ENCODE results near the gene COL27A1.
A peak's percentile ranks its signal among the peaks of the same experiment; 100 is the strongest.

COL27A1 gene

DNA sequence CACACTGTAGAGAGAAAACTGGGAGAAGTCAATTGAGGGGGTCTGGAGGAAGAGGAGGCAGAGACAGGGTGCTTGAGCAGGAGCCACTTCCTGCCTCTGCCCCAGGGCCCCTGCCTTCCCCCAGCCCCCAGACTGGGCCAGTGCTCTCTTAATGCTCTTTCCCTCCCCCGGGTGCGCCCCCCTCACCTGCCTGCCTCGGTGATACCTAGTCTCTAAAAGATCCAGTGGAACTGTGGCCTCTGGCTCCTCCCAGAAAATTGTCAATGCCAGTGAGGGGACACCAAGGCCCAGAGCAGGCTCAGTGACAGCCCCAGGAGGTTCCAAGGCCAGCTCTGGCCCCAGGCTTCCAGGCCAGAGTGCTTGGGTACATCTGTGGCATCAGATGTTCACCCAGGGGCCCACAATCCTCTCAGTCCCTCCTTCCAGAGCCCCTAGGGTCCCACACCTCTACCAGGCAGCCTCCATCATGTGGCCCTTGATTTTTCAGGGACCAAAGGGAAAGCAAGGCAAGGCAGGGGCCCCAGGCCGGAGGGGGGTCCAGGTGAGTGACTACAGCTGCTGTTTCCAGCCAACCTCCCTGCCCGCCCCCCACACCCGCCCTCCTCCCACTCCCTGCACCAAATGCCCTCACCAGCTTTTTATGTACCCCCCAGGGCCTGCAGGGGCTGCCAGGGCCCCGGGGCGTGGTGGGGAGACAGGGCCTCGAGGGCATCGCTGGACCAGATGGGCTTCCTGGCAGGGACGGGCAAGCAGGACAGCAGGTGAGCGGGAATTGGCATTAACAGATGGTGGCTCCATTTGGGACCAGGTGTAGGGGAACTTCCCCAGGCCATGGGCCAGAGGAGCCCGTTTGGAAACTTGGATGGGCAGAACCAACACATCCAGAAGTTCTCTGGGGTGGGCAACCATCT is 134.5 kb downstream of the COL27A1 start:
- DNase-seq = no peak

DNA sequence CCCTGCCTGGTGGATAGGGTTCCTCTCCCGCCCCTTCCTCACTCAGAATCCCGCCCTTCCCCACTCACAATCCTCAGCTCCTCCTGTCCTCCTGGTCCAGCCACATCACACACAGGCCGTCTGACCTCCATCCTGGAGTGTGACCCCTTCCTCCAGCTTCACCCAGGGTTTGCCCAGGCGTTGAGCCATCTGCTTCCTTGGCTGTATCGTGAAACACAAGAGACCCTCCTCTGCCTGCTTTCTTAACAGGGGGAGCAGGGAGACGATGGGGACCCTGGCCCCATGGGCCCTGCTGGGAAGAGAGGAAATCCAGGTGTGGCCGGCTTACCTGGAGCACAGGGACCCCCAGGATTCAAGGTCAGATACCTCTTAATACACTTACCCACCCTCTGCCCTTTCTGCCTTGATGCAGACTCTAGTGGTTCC is 135.2 kb downstream of the COL27A1 start:
- no peak for DNase-seq

DNA sequence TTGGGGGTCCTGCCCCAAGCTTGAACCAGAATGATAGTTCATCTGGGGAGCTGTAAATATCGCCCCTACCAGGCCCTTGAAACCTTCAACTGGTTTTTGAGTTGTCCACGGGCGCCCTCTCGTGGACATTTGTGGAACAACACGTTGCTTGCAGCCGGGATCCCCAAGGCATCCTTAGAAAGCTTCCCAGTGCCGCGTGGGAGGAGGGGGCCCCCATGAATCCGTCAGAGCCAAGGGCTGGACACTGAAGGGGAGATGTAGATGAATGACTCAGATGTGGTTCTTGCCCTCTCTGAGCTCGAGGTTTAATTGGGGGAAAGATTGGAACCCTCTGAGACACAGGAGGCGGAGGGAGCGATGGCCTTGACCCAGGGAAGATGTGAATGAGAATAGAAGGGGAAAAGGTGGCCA is 135.7 kb downstream of the COL27A1 start:
- peak; percentile 78 to 82 for DNase-seq

DNA sequence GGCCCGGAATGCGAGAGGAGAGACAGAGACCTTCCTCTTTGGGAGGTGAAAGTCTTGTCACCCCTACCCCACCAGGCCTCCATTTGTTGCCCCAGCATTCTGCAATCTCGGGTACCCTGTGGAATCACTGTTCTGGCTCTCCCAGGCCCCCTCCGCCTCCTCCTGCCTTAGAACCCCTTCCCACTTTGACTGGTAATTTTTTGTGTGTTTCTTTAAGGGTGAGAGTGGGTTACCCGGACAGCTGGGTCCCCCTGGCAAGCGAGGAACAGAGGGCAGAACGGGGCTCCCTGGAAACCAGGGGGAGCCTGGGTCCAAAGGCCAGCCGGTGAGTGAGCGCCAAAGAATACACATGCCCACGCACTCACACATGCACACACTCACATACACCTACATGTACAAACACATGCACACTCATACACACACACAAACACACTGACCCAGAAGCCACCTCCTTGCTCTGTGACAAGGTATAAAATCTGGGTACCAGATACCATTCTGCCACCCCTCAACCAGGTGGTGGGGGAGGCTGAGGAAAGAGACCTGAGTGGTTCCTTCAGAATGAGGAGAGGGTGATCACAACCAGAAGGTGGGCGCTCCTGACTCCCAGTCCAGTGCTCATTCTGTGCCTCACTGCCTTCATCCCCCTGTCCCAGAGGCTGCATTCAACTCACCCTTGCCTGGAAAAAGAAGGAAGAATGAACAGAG is 136.7 kb downstream of the COL27A1 start:
- DNase-seq = no peak

DNA sequence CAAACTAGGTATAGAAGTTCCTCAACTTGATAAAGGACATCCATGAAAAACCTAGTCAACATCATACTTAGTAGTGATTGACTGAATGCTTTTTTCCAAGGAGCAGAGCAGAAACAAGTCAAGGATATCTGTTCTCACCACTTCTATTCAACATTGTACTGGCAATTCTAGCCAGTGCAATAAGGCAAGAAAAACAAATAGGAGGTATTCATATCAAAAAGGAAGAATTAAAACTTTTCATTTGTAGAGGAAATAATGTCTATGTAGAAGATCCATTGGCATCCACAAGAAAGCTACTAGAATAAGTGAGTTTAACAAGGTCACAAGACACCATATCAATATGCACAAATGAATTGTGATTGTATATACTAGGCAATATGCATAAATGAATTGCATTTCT is 139.3 kb downstream of the COL27A1 start:
- DNase-seq = no peak

DNA sequence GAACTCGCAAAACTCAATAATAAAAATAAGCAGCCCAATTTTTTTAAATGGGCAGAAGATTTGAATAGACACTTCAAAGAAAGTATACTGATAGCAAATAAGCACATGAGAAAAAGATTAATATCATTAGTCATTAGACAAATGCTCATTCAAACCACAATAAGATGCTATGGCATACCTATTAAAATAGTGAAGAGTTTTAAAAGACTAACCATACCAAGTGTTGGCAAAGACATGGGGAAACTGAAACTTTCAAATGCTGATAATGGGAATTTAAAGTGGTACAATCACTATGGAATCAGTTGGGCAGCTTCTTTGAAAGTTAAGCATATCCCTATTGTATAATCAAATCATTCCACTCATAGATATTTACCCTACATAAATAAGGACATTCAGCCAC is 141.0 kb downstream of the COL27A1 start:
- no peak for DNase-seq

DNA sequence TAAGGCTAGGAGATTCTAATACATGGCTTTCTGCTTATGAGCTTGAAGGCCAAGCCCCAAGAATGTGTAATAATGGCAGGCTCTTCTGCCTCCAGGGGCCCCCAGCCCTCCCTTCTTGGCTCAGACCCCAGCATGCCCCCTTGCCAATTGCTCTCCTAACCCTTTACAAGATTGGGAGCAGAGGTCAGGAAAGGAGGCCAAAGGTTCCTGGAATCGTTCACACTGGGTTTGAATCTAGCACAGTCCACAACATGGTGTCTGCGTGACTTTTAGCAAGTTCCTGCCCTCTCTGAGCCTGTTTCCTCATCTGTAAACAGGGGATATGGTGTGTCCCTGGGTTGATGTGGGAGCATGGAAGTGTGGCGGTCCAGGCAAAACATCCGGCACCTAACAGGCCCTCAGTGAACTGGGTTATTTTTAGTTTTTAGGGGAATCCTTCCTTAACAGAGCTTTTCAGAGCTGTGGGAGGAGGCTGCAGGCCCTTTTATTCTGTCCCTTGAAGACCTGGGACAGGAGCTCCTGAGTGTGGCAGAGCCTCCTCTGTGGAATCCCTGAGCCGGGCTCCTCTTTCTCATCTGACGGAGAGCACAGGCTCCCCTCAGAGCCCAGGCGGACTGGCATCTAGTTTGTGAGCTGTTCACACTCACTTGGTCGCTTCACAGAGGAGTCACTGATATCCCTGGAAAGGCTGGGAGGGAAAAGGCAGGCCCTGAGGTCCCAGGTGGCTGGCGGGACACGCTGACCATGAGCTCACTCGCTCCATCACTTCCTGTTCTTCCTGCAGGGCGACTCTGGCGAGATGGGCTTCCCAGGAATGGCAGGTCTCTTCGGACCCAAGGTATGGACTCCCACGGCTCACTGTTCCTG is 144.2 kb downstream of the COL27A1 start:
- DNase-seq = no peak

DNA sequence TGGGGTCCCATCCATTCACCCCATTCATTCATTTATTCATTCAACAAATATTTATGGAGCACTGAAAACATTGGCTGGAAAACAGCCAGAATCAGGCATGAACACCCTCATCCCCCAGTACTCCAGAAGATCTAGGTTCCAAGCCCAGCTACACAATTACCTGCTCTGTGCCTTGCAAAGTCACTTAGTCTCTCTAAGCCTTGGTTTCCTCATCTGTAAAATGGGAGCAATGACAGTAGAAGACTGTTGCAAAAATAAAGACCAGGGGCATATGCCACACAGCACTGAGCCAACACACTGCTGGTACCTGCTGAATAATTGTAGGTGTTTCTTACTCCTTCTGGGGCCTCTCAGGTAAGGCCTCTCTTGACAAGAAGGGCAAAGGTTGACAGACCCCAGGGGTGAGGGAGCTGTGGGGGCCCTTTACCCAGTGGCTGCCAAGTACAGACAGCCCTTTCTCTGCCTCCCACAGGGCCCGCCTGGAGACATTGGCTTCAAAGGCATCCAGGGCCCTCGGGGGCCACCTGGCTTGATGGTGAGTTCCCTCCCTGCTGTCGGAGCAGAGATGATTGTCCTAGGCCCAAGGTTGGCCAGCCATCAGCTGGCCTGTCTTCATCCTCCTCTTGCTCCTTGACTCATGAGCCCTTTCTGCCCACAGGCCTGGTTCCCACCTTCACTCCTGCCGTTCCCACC is 145.0 kb downstream of the COL27A1 start:
- DNase-seq = no peak

DNA sequence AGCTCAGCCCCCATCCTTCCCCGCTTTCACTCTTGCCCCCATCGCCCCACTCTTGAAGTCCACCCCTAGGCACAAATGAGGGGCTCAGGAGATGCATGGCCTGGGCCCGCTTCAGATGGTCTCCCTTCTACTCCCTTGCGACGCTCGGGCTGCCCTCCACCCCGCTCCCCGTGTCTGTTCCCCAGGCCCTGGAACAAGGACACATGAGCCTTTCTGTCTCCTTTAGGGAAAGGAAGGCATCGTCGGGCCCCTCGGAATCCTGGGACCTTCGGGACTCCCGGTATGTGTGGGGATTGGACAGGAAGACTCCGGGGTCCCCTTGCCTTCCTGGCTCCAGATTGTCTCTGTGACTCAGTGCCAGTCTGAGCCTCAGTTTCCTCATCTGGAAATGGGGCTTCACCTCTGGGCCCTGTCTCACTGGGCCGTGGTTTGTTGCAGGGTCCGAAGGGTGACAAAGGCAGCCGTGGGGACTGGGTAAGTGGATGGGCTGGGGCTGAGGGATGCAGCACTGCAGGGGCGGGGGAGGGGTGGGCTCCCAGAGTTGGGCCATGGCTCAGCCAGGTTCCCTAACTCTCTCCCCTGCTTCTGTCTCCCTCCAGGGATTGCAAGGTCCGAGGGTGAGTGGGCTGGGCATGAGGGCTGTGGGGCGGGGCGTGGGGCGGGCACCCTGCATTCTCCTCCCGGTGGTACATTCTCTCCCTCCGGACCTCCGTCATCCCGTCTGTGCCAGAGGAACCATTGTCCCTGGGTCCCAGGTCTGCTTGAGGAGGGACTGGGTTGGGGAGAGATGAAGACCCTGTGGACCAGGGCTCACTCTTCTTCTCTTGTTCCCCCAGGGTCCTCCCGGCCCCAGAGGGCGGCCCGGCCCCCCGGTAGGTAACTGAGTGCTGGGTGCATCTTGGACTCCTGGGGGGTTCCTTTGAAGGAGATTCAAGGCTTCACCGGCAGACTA is 145.8 kb downstream of the COL27A1 start:
- no peak for DNase-seq

DNA sequence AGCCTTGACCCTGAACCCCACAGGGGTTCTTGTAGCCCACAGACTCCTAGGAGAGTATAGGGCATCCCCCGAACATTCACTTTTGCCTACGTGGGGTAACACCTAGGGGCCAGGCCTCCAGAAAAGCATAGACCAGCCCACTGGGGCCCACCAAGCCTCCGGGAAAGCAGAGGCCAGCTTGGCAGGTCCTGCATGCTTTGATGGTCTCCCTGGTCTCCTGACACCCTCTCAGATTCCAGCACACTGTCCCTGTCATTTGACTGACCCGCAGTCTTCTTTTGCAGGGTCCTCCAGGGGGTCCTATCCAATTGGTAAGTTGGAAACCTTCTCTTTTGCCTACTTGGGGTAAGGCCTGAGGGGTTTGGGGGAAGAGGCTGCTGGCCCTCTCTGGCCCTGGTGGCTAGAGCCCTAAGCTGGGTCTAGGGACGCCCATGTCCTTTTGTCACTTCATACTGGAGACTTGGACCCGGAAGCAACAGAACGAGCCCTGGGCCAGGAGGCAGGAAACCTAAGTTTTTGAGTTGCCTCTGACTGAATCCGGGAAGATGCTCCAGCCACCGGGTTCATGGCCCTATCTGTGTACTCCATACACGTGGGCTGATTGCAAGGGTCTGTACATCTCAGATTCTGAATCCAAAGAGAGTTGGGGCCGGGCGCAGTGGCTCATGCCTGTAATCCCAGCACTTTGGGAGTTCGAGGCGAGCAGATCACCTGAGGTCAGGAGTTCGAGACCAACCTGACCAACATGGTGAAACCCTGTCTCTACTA is 146.6 kb downstream of the COL27A1 start:
- no peak for DNase-seq

DNA sequence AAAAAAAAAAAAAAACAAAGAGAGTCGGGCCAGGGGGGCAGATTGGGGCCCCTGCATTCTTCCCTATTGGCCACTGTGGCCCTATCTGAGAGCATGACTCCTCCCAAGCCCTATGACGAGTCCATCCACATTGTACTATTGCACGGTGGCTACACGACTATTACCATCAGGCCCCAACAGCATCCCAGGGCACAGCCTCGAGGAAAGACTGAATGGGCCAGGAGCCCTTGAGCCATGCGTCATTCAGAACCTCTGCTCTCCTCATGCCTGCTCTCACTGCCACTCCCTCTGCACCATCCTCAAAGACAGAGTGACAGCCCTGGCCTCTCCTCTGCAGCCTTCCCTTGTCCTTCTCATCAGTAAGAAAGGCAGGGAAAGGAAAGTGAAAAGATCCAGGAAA is 147.4 kb downstream of the COL27A1 start:
- DNase-seq = no peak

DNA sequence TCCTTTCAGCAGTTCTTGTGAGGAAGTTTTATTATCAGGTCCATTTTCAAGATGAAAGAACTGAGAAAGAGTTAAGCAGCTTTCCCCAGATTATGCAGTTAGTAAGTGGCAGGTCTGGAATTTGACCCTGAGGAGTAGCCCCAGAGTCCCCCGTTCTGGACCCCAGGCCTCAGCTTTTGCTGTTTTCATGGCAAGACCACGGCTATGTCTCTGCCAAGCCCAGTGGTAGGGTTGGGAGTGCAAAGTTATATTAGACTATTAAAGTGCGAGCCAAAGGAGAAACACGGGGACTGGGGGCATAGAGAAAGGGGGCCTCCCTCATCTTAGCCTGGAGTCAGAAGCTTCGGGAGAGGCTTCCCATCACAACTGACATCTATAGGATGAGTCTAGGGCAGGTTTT is 148.2 kb downstream of the COL27A1 start:
- no peak for DNase-seq

DNA sequence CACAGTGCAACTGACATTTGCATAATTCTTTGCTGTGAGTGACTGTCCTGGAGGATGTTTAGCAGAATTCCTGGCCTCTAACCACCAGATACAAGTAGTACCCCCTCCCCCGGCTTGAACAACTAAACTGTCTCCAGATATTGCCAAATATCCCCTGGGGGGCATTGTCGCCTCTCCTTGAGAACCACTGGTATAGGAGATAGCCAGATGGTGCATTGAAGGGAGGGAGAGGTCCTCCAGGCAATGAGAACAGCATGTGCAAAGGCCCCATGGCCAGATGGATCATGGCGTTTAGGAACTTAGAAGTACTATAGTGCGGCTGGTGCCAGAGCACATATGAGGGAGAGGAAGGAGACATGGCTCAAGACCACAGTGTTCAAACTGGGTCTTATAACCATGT is 148.6 kb downstream of the COL27A1 start:
- no peak for DNase-seq

DNA sequence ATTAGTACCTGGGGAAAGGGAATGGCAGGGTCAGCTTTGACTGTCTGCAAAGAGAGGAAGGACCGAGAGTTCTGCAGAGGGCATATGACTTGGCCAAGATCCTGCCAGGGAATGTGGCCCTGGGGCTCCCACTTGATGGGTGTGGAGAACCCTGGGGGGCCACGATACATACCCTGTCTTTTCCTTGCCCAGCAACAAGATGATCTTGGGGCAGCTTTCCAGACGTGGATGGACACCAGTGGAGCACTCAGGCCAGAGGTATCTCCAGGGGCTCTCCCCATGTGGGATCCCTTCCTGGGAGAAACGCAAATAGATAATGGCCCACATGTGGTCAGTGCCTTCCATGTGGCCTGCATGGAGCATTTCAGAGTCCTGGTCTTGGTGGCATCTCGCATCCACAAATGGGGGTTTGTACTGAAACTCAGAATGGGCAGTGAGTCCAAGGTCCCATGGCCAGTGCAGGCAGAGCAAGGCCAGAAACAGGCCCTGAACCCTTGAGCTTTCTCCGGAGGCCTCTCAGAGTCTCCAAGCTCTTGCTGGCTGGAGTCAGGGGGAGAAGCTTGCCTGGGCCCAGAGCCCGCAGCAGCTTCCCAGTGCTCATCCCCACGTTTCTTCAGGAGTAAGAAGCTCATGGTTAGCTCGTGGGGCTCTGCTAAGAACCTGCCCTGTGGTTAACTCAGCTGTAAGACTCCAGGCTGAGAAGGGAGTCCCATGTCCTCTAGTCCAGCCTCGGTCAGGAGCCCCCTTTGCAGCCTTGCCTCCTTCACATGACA is 149.3 kb downstream of the COL27A1 start:
- no peak for DNase-seq

DNA sequence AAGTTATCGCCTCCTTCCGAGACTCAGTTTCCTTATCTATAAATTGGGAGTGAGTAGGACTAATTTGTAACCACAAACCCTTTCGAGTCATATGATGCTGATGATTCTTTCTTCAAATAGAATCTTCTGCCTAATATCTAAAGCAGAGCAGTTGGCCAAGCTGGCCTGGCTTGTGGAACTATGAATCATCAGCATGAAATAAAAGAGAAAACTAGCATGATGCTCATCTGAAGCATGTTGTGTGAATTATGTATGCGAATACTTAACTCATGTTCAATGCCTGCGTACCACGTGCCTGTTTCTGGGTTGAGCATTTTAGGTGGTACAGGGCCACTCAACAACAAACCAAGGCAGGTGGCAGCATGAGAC is 152.5 kb downstream of the COL27A1 start:
- no peak for DNase-seq

DNA sequence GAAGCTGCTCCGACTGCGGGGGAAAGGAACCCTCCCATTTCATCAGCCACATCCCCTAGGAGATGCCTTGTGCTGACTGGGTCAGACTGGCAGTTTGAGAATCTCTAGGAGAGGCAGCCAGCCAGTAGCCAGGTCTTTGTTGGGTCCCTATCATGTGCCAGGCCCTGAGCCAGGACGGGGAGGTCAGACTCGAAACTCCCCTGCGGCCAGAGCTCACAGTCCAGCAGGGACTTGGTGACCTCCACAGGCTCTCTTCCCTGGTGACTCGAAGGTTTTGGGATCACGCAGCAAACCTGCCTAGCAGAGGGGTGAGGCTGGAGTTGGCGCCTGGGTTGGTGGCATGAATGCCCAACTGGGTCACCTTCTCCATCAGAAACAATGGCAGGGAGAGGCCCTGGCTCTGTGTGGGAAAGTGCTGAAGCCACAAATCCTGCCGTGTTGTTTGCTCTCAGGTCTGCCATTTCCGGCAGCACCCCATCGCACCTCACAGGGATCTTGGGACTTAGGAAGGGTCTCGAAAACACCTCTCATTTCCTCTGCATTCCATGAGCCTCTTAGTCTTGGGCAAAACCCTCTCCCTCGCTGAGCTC is 153.1 kb downstream of the COL27A1 start:
- no peak for DNase-seq

DNA sequence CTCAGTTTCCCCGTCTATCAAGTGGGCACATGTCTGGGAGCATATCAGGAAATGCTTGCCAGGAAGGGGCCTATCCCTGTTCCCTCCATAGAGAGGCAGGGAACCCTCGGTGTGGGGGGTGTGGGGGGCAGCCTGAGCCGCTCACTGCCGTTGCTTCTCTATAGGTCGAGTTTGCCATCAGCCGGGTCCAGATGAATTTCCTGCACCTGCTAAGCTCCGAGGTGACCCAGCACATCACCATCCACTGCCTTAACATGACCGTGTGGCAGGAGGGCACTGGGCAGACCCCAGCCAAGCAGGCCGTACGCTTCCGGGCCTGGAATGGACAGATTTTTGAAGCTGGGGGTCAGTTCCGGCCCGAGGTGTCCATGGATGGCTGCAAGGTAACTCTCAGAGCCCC is 153.8 kb downstream of the COL27A1 start:
- DNase-seq = no peak

DNA sequence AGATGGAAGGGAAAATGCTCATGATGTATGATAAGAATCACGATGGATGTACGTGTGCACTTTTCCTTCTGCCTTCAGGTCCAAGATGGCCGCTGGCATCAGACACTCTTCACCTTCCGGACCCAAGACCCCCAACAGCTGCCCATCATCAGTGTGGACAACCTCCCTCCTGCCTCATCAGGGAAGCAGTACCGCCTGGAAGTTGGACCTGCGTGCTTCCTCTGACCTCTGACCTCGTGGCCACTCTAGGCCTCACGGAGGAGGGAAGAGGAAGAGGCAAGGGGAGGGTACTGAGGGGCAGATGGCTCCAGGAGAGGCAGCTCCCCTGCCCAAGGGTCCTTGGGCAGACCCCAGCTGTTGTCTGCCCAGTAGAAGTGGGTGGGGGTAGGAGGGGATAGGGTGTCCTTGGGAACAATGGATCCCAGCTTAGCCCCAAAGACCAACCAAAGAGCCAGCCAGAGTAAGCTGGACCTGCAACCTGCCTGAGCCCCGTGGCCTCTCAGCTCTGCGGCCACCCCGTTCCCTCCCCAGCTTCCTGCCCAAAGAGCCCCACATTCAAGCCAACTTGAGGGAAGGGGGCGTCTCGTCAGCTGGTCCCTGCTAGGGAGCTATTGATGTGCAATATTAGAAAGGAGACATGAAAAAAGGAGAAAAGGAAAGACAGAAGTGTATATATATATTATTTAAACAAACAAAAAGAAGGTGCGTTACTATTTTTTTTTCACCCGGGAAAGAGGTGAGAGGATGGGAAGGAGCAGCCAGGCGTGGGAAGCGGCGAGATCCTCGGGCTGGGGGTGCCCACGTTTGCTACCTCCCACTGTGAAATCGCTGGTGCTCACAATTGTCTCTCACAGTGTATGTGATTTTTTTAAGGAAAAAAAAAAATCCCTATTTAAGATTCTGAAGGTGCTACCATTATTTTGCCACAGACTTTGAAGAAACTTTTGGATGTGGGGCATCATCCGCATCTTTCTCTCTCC is 155.4 kb downstream of the COL27A1 start:
- no peak for DNase-seq

Measured in activated CD4-positive, alpha-beta T cell treated with anti-CD3 and anti-CD28 coated beads, Interleukin-2, amount 50 U/mL, for 48 hours (primary cell).